GM21737 (cell line): ENCODE data around the gene LIN54.
"Not testable (repeated sequence)": the region's sequence is repeated elsewhere in the genome, so short reads cannot be mapped to it uniquely, and the experiment has no call there.

Source experiments
- ATAC-seq: cut with Tn5 transposase; IDR thresholded peaks from one replicate; pipeline ENCODE4 v1.9.1; 2021; ENCODE audit warnings: mild to moderate bottlenecking, moderate library complexity; ENCODE audit not compliant: unreplicated experiment

LIN54 gene

DNA sequence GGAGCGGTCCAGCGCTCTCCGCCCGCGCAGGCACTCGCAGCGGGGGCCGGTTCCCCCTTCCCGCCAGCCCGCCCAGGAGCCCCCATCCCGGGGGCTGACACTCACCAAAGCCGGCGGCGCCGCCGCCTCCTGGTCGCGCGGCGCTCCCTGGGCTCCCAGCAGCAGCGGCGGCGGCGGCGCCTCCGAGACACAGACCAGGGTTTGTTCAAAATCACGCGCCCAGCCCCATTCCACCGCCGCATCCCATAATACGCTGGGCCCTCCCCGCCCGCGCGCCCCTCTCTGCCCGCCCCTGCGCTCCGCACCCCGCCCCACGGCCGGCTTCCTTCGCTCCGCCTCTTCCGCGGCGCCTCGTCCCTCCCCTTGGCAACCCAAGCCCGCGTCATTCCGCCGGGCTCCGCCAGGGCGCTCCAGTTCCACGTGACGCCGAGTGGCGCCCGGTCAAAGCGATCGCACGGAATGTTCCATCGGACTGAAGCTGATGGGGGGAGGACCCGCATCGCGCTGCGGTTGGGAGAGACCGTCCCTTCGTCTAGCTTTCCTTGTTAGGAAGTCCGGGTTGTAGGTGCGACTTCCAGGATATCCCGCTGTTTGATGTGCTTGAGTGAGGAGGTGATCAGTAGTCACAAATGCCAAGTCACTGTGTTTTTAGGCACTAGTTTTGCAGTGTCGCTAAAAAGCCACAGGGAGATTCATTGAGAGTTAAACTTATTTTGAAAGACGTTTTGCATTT lies 2.2 kb upstream of the LIN54 start:
- ATAC-seq: peak; percentile 86

DNA sequence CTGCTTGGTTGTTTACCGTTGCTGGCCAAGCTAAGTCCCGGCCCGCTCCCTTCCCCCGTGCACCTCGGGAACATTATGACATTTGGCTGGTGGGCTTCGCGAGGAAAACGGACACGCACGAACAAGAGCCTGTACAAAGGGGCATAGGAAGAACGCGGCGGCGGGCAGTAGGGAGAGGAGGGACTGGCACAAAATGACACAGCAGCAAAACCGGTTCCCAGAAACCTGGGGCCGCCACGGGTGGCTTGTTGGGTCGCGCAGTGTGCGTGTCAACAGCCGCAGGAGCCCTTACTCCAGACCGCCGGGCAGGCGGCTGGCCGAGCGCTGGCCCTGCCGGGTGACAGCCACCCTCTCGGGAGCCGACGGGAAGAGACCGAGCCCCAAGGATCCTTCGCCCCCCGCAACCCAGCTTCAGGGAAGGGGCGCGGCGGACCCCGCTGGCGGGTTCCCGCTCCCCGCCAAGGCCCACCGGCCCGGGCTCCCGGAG lies 1.6 kb upstream of the LIN54 start:
- ATAC-seq: peak; percentile 6

DNA sequence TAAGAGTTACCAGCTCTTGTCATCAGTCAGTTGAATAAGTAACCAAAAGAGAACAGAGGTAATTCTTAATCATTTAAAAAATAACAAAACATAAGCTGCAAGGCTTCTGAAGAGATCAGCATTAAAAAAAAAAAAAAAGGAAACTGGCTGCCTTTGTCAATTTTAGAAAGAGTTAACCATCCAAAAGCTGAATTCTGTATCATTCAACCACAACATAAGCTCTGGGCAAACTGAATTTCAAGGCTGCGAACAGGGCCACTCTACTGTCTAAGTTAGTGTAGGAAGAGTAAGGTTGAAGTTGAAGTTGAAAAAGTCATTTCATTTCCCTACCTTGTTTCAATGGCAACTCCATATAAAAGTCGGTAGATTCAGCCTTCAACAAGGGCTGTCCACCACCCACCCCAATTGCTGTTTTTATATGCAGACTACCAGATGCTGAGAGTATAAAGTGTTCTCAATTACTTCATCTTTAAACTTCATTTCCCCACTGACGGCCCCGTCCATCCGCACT lies 1.1 kb upstream of the LIN54 start:
- ATAC-seq: peak; percentile 2

DNA sequence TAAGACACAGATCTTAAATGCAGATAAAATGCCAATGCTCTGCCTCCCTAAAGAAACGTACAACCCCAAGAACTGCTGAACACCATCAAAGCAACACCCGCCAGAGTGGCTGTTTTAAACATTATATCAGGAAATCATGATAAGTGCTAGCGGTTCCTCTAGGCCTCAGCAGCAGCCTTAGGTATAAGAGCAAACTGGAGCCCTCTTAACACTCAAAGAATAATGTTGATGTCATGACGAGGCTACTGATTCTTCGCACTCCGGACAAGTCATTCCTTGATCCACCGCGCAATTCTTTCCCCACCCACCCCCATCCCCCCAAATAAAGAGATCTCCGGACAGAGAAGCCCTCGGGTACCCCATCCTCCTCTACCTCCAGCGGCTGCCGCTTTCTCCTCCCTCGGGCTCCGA lies 507 bp downstream of the LIN54 start:
- no peak for ATAC-seq

DNA sequence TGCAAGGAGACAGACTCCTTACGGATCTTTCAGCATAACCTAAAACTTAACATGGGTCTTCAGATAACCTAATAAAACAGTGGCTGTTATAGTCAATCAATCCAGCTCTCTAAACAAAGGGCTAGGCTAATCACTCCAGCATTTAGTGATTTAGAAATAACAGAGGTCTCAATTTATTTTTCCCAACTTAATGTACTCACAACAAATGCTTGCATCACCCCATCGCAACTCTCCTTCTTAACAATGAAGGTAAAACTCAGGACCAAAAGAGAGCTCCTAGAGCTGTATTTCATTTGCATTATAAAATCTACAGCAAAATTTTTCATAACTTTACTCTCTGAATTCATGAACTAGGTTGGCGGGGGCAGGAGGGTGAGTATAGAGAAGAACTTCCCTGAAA lies 1.1 kb downstream of the LIN54 start:
- no peak for ATAC-seq

DNA sequence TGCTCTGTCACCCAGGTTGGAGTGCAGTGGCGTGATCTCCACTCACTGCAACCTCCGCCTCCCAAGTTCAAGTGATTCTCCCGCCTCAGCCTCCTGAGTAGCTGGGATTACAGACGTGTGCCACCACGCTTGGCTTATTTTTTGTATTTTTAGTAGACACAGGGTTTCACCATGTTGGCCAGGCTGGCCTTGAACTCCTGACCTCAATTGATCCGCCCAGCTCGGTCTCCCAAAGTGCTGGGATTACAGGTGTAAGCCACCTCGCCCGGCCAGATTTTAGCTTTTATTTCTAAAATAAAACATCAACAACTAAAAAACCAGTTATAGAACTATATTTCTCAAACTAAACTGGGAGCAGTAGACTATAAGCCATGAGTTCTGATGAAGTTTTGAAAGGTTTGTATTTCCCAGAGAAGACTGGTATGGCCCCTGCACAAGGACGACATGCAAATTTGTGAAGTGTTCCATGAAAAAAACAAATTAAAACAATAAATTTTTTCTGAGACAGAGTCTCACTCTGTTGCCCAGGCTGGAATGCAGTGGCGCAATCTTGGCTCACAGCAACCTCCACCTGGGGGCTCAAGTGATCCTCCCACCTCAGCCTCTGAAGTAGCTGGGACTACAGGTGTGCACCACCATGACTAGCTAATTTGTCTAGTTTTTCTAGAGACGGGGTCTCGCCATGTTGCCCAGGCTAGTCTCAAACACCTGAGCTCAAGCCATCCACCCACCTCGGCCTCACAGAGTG lies 7.4 kb downstream of the LIN54 start:
- not testable (repeated sequence) for ATAC-seq

DNA sequence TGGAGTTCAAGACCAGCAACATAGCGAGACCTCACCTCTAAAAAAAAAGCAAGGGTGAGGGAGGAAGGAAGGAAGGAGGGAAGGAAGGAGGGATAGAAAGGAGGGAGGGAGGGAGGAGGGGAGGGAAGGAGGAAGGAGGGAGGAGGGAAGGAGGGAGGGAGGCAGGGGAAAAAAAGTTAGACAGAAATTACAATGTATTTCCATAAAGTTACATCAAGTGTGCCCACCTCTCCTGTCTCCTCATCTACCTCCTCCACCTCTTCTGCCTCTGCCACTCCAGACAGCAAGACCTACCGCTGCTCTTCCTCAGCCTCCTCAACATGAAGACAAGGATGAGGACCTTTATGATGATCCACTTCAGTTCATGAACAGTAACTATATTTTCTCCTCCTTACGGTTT lies 8.3 kb downstream of the LIN54 start:
- ATAC-seq: no peak

DNA sequence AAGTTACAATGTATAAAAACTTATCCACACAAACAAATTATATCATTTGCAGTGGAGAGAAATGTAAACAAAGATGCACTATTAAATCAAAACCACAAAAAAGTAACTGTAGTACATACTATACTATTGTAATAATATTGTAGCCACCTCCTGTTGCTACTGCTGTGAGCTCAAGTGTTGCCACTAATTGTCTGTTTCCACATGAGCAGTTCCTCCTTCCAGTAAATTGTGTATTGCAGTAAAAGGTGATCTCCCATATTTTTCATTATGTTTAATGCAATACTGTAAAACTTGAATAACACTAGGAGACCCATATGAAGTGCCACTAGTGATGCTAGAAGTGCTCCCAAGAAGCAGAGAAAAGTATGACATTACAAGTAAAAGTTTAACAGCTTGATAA lies 11.7 kb downstream of the LIN54 start:
- ATAC-seq: no peak

DNA sequence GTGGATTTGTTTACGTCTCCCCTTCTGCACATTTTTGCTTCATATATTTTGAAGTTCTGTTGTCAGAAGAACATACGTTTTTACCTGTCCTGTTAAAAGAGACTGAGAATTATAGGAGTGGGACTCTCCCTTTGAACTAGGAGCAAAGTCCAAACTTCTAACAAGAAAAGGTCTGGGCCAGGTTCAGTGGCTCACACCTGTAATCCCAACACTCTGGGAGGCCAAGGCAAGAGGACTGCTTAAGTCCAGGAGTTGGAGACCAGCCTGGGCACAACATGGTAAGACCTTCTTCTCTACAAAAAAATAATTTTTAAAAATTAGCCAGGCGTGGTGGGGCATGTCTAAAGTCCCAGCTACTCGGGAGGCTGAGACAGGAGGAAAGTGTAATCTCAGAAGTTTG lies 15.8 kb downstream of the LIN54 start:
- ATAC-seq: no peak

DNA sequence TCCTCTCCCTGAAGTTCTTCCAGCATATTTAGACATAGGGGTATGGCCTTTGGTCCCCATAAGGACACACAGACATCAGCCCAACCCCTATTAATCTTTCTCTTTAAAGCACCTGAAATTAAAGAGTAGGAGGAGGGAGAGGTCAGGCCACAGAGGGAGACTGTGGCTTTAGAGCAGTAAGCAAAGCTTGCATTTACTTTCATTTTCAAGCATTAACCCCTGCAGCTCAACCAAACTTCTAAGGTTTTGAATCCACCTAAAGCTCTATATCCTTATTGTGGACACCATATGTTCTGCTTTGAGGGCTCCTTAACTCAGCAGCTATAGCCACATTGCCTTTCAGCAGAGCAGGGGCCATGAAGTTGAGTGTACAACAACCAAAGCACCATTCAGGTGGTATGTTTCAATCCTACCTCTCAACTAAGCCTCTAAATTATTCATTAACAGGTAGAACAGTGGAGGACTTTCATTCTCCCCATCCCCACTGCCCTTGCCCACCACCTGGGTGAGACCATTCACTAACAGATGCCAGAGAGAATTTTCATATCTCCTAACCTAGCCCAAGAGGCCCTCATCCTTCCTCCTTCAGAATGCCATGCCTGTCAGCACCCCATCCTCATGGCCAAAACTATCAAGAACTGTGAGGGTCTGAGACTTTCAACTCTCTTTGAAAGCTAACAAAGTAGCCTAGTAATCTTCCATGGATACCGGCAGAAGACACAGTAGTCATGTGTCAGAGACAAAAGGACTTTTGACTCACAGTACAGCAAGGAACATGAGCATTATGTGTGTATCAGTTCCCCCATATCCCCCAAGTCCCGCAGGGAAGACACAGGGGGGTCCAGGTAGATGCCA lies 20.8 kb downstream of the LIN54 start:
- ATAC-seq: peak; percentile 91

DNA sequence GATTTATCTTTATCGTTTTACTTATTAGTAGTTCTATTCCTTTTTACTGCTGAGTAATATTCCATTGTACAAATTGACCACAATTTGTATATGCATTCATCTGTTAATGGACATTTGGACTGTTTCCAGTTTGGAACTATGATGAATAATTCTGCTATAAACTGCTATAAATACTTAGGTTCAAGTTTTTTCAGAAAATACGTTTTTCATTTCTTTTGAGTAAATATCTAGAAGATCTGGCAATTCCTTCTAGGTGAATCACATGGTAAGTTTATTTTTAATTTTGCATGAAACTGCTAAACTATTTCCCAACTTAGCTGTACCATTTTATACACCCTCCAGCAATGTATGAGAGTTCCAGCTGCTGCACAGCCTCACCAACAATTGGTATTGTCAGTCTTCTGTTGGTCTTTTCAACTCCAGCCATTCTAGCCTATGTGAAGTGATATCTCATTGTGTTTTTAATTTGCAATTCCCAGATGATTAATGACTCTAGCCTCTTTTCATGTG lies 22.2 kb downstream of the LIN54 start:
- ATAC-seq: no peak

DNA sequence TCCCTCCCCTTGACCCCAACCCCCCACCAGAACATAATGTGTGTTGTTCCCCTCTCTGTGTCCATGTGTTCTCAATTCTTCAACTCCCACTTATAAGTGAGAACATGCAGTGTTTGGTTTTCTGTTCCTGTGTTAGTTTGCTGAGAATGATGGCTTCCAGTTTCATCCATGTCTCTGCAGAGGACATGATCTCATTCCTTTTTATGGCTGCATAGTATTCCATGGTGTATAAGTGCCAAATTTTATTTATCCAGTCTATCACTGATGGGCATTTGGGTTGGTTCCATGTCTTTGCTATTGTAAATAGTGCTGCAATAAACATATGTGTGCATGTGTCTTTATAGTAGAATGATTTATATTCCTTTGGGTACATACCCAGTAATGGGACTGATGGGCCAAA lies 23.1 kb downstream of the LIN54 start:
- not testable (repeated sequence) for ATAC-seq

DNA sequence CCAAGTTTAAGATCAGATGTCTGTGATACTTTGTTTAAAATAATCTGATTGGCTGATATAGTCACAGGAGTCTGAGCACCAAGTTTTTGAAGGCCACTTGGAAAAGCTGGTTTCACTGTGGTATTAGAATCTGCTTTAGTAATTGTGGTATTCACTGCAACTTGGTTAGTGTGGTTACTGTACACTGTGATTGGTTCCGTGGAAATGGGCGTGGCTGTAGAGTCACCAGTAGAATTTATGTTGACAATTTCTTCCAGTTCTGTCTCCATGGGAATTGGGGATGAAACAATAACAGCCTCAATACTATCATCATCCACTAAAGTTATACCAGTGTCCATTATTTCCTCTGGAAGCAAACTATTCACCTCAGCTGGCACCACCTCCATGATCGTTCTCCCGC lies 26.2 kb downstream of the LIN54 start:
- ATAC-seq: no peak

DNA sequence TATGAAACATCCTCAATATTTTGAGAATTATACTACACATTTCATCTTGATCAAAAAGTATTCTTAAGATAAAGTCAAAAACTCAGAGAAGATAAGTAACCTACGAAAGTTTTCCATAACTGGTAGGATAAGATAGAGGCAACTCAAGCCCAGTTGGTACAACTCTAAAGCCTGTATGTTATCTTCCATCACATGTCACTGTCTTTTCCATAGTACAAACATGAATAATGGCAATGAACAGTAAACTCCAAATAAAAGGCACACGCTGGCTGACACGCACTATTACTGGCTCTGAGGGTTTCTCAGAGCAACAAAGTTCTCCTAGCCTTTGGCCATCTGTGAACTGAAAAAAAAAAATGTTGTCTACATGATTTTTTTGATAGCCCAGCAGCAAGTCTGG lies 27.2 kb downstream of the LIN54 start:
- ATAC-seq: no peak

DNA sequence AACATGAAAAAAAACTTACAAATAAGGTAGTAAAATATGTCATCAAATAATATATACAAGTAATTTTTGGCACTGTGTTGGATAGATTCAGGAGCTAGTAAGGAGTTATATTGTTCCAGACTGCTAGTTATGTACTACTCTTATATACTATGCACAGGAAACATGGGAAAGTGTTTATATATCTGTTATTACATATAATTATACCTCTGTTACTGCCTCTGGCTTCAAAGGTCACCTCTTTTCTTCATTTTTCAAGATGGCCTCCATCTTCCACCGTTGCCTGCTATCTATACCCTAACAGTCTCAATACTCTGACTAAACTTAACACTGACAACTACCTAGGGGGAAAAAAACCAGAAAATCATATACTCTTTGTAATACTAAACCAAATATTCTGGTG lies 29.5 kb downstream of the LIN54 start:
- no peak for ATAC-seq

DNA sequence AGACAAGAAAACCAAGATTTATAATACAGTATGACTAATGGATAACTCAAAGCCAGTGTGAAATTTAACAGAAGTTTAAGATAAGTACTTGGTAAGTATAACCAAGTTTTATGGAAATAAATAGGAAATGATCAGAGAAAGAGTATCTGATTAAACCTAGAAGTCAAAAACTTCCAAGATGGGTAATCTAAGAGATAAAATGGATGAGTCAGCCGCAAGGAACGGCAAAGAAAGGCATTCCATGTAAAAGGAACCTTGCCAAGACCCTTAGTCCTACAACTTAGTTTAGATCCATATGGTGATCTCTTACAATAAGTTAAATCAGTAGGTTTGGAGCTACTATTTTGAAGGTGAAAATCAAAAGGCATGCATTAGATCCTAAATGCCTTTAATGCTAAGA lies 34.8 kb downstream of the LIN54 start:
- no peak for ATAC-seq

DNA sequence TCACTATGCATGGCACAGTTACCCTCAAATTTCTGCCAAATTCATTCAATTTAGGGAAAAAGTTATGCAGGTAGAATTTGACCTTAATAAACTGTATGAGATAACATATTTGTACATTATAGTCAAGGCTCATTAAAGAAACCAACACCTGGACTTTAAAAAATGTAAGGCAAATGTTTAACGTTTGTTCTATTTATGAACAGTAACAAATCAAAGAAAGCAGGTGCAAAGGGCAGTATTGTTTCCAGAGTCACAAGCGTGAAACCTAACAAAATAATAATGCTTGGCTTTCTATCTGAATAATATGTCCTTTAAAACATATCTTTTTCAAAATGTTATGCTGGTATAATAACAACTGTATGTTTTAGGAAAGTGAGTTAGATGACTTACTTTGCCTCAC lies 41.2 kb downstream of the LIN54 start:
- ATAC-seq: no peak

DNA sequence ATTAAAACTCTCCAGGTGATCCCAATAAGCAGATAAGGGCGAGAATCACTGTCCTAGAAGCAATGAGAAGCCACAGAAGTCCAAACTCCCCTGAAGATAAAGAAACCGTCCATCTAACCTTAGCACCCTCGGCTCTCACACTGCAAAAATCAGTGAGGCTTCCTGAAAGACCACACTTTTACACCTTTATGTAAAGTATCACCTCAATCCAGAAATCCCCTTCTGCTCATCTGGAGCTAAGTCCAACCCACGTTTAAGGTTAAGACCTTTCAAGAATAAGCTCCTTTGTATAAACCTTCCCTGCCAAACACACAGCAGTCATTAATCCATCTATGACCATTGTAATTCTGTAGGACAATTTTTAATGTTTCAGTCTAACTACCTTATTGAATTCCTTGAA lies 41.7 kb downstream of the LIN54 start:
- ATAC-seq: no peak

DNA sequence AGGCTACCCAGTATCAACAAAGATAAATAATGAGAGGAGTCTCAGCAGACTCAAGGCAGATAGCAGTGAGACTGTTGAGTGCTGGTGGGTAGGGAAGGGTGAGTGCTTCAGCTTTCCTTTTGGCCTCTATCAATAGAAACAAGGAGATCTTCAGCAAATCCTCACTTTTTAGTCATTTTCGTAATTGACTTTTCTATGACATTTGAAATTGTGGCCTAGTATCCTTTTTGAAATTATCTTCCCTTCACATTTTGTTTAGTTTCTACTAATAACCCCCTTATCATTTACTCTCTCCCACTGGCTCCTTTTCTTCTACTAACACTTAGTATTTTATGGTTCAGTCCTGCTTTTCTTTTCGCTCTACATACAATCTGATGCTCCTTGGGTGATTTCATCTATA lies 44.9 kb downstream of the LIN54 start:
- no peak for ATAC-seq

DNA sequence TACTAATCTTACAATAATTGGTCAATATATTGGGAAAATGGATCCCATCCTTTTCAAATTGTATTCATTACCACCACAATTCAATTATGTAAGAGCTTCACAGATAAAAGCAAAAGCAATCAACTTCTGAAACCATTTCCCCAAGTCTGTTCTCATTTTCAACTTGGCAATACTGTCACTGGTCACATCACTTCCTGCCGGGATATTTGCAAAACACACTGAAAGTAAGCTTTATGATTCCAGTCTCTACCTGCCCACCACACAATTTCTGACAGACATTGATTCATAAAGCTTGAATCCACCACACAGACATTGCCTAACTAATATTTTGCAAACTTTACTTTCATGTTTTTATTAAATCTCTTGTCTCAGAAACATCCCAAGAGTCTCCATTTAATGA lies 53.6 kb downstream of the LIN54 start:
- ATAC-seq: no peak

DNA sequence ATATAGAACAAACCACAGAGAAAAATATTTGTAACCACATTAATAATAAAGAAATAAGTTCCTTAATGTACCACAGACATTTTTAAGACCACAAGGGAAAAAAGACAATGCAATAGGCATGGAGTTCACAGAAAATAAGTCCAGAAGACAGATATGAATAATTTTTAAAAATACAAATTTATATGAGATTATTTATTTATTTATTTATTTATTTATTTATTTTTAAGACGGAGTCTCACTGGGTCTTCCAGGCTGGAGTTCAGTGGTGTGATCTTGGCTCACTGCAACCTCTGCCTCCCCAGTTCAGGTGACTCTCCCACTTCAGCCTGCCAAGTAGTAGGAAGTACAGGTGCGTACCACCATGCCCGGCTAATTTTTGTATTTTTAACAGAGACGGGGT lies 56.4 kb downstream of the LIN54 start:
- no peak for ATAC-seq
